Sigmoid colon (tissue), 7 donors: Measurements from ENCODE around the gene COL6A1. TPM values are rescaled to one million over a fixed set of nuclear protein-coding genes. Genes with fewer than 3 reads are reported as not detected.

Experiments
- DNase-seq: peaks from one replicate; pipeline ENCODE4 v3.0.0-alpha.2; 2019
- H3K27ac ChIP-seq, 4 donors: fragments of 200-600 bp; sonication (generic); one replicate each; pipeline ENCODE4 v1.5.1; 2016 to 2019; ENCODE audit warnings: mild to moderate bottlenecking in 1 of 4
- H3K27me3 ChIP-seq, 3 donors: fragments of 200-600 bp; sonication (generic); one replicate each; pipeline ENCODE4 v1.5.1; 2019; ENCODE audit warnings: mild to moderate bottlenecking in 1 of 3
- H3K36me3 ChIP-seq, 4 donors: fragments of 200-600 bp; sonication (generic); one replicate each; pipeline ENCODE4 v1.5.1; 2016 to 2019
- H3K4me1 ChIP-seq, 4 donors: fragments of 200-600 bp; sonication (generic); one replicate each; pipeline ENCODE4 v1.5.1; 2017 to 2019
- H3K4me3 ChIP-seq, 4 donors: fragments of 200-600 bp; sonication (generic); one replicate each; pipeline ENCODE4 v1.5.1; 2017 to 2019; ENCODE audit warnings: mild to moderate bottlenecking in 2 of 4, moderate library complexity in 1 of 4
- H3K9me3 ChIP-seq, 4 donors: fragments of 200-600 bp in 3 of 4; sonication (generic) in 3 of 4; one replicate each; pipeline versions ENCODE4 v1.5.1 to v1.6.1; 2013 to 2019
- EP300 ChIP-seq, 4 donors: sonication (generic); formaldehyde crosslinking; IDR thresholded peaks; one replicate each; pipeline ENCODE4 v1.6.1; 2017; ENCODE audit warnings: antibody characterized with exemption in 4 of 4
- POLR2A ChIP-seq, 2 donors: fragments of 450-650 bp; IDR thresholded peaks; one replicate each; pipeline ENCODE4 v1.6.1; 2016; ENCODE audit warnings: antibody characterized with exemption in 2 of 2, mild to moderate bottlenecking in 2 of 2, moderate library complexity in 2 of 2
- POLR2AphosphoS5 ChIP-seq, 4 donors: sonication (generic); formaldehyde crosslinking; IDR thresholded peaks; one replicate each; pipeline ENCODE4 v1.6.1; 2017; ENCODE audit warnings: antibody characterized with exemption in 4 of 4
- WGBS, 2 donors: extraction: QIAGEN DNeasy Blood & Tissue Kit; methylation state at CpG; one replicate each; pipeline ENCODE4 v1.1.7; 2013; 5-methylcytosine and 5-hydroxymethylcytosine counted together
- intact Hi-C: fragments of 100-400 bp; cut with DNase I; formaldehyde crosslinking; loops from one replicate; pipeline ENCODE4 v1.15.1; 2023
- polyA plus RNA-seq, 3 donors: library from polyadenylated mRNA; stranded (reverse); fragments of 200-250 nt; gene quantifications; one replicate each; pipeline ENCODE4 v1.2.3, GENCODE V29; 2013
- total RNA-seq, 4 donors: library from RNA; depleted of rRNA; stranded (reverse); fragments of >200 nt; gene quantifications; one replicate each; pipeline ENCODE4 v1.1.0, GENCODE V29; 2016
- TF ChIP-seq, protein P1 (sequence below), 4 experiments: fragments of 450-650 bp in 3 of 4; fragments of 200-600 bp in 1 of 4; IDR thresholded peaks; one replicate each; pipeline ENCODE4 v1.5.1; 2016 to 2019; ENCODE audit warnings: antibody characterized with exemption in 4 of 4, mild to moderate bottlenecking in 3 of 4, moderate library complexity in 2 of 4
- donor health status: healthy with polysubstance abuse.
- donor health status: Bipolar disorder and iron deficiency.
- donor health status: healthy.

COL6A1 gene
- total and polyA plus RNA-seq, 7 donors: 14.3 to 1,755 (median 622) TPM

GRCh38 chr21:46024141-46024540, 42.6 kb downstream of the COL6A1 start:
- Histone ChIP-seq H3K36me3 (no peaks in the 10 kb centered on the region), H3K4me3 (no peak overlapping the region), H3K27me3 (no peaks in the 10 kb centered on the region), H3K27ac (peak overlapping the region; percentile 86 to 96 (median 90)), H3K9me3 (no peaks in the 10 kb centered on the region), H3K4me1 (peaks cover 0 to 98% (median 90%) of the 10 kb centered on the region in 4 donors)
- TF ChIP-seq EP300 (IDR thresholded peaks at IDR 0.05): no peak
- TF ChIP-seq, protein P1, sequence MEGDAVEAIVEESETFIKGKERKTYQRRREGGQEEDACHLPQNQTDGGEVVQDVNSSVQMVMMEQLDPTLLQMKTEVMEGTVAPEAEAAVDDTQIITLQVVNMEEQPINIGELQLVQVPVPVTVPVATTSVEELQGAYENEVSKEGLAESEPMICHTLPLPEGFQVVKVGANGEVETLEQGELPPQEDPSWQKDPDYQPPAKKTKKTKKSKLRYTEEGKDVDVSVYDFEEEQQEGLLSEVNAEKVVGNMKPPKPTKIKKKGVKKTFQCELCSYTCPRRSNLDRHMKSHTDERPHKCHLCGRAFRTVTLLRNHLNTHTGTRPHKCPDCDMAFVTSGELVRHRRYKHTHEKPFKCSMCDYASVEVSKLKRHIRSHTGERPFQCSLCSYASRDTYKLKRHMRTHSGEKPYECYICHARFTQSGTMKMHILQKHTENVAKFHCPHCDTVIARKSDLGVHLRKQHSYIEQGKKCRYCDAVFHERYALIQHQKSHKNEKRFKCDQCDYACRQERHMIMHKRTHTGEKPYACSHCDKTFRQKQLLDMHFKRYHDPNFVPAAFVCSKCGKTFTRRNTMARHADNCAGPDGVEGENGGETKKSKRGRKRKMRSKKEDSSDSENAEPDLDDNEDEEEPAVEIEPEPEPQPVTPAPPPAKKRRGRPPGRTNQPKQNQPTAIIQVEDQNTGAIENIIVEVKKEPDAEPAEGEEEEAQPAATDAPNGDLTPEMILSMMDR (IDR thresholded peaks at IDR 0.05): no peak
- no peak for TF ChIP-seq POLR2AphosphoS5 (IDR thresholded peaks at IDR 0.05)
- intact Hi-C loops: no loop called here
- no peak for DNase-seq
- WGBS, 2 donors: 60 to 81% methylated on average over 3 of the region's 3 CpGs

DNA sequence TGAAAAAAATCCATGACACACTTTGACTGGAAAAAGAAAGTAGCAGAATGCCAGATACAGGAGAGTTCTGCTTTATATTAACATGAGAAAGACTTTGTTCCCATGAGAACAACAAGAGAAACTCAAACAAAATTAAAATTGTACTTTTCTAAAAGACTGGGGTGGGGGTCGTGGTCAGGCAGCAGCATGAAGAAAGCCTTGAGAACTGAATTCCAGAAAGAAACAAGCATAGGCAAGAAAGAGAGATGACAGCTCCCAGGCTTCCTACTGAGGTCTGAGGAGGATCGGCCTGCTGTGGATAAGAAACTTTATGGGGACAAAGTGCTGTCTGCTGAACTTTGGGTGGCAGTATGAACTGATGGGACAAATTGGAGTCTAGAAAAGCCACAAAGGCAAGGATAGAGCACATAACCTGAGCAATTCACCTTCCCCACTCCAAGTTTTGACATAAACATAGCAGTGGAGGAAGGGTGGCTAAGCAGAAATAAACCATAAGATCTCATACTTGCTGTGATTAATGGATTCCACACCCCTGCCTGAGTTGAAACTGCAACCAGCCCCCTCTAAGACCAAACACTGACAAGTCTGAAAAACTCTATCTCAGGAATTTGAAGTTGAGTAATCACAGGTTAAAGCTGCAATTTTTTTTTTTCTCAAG, 43.7 kb downstream of the COL6A1 start:
- 16 to 49% methylated on average over 2 of the region's 2 CpGs for WGBS, 2 donors
- no peaks in the 10 kb centered on the region for H3K27me3 ChIP-seq
- peak overlapping the region; percentile 86 to 96 (median 90) for H3K27ac ChIP-seq
- H3K4me3 ChIP-seq: no peak overlapping the region
- intact Hi-C loops: no loop called here
- DNase-seq: no peak
- TF ChIP-seq POLR2AphosphoS5 (IDR thresholded peaks at IDR 0.05) (peak in 3 of 4 donors; percentile 21 to 59 (median 55)), EP300 (IDR thresholded peaks at IDR 0.05) (peak in 2 of 4 donors; percentile 12 to 32), POLR2A (IDR thresholded peaks at IDR 0.05) (no peak)
- TF ChIP-seq, protein P1 (IDR thresholded peaks at IDR 0.05): no peak
- H3K4me1 ChIP-seq: peaks cover 0 to 90% (median 84%) of the 10 kb centered on the region in 4 donors
- no peaks in the 10 kb centered on the region for H3K36me3 ChIP-seq
- no peaks in the 10 kb centered on the region for H3K9me3 ChIP-seq

DNA sequence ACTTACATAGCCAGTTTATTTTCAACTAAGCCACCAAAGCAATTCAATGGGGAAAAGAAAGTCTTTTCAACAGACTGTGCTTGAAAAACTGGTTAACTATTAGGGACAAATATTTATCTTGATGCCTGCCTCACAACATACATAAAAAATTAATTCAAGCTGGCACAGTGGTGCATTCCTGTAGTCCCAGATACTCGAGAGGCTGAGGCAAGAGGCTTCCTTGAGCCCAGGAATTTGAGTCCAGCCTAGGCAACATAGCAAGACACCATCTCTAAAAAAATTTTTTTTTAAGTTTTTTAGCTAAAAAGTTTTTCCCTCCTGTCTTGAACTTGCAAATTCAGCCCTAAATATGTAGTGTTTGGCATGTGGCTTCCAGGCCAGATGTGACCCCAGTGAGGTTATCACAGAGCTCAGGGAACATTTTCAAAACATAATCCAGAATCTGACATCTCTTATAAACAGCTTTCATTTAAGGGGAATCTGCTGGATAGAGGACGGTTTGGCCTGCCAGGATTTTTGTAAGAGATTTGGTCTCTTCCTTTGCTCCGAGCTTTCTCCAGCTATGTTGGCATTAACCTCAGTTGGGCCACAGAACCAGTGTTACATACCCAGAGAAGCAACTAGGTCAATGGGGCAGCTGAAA, 46.4 kb downstream of the COL6A1 start:
- TF ChIP-seq POLR2A (IDR thresholded peaks at IDR 0.05) (no peak), EP300 (IDR thresholded peaks at IDR 0.05) (peak in 2 of 4 donors; percentile 11 to 30), POLR2AphosphoS5 (IDR thresholded peaks at IDR 0.05) (peak in 3 of 4 donors; percentile 54 to 66 (median 60))
- TF ChIP-seq, protein P1 (IDR thresholded peaks at IDR 0.05): no peak
- no peaks in the 10 kb centered on the region for H3K36me3 ChIP-seq
- no peak overlapping the region for H3K4me3 ChIP-seq
- peak; percentile 86 for DNase-seq
- no peaks in the 10 kb centered on the region for H3K27me3 ChIP-seq
- 55 to 61% methylated on average over 3 of the region's 3 CpGs for WGBS, 2 donors
- intact Hi-C loops: loop anchor here (2.0 kb wide), 2 partner anchors 21 to 29 kb away; no protein-coding TSS in a partner anchor
- peaks cover 0 to 65% (median 60%) of the 10 kb centered on the region in 4 donors for H3K4me1 ChIP-seq
- H3K27ac ChIP-seq: peak overlapping the region; percentile 86 to 96 (median 90)
- H3K9me3 ChIP-seq: no peaks in the 10 kb centered on the region

- Histone ChIP-seq H3K27me3 (no peaks in the 10 kb centered on the region), H3K4me1 (peaks cover 0 to 63% (median 55%) of the 10 kb centered on the region in 4 donors), H3K27ac (peak overlapping the region; percentile 86 to 96 (median 90)), H3K9me3 (no peaks in the 10 kb centered on the region), H3K36me3 (no peaks in the 10 kb centered on the region), H3K4me3 (no peak overlapping the region)
- peak; percentile 70 for DNase-seq
- intact Hi-C loops: loop anchor here (2.0 kb wide), 2 partner anchors 20 to 28 kb away; no protein-coding TSS in a partner anchor
- TF ChIP-seq POLR2AphosphoS5 (IDR thresholded peaks at IDR 0.05) (peak in 2 of 4 donors; percentile 30 to 64), EP300 (IDR thresholded peaks at IDR 0.05) (no peak)
- WGBS, 2 donors: 72 to 93% methylated on average over 1 of the region's 1 CpG
Measured at GRCh38 chr21:46028573-46029091, 47.1 kb downstream of the COL6A1 start.
